Activated CD8-positive, alpha-beta memory T cell treated with anti-CD3 and anti-CD28 coated beads for 24 hours (primary cell): Measurements from ENCODE around the gene PDIA6.

Experiments
- DNase-seq: peaks from one replicate; pipeline ENCODE4 v3.0.0-alpha.2; 2020

Gene PDIA6, protein sequence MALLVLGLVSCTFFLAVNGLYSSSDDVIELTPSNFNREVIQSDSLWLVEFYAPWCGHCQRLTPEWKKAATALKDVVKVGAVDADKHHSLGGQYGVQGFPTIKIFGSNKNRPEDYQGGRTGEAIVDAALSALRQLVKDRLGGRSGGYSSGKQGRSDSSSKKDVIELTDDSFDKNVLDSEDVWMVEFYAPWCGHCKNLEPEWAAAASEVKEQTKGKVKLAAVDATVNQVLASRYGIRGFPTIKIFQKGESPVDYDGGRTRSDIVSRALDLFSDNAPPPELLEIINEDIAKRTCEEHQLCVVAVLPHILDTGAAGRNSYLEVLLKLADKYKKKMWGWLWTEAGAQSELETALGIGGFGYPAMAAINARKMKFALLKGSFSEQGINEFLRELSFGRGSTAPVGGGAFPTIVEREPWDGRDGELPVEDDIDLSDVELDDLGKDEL

DNA sequence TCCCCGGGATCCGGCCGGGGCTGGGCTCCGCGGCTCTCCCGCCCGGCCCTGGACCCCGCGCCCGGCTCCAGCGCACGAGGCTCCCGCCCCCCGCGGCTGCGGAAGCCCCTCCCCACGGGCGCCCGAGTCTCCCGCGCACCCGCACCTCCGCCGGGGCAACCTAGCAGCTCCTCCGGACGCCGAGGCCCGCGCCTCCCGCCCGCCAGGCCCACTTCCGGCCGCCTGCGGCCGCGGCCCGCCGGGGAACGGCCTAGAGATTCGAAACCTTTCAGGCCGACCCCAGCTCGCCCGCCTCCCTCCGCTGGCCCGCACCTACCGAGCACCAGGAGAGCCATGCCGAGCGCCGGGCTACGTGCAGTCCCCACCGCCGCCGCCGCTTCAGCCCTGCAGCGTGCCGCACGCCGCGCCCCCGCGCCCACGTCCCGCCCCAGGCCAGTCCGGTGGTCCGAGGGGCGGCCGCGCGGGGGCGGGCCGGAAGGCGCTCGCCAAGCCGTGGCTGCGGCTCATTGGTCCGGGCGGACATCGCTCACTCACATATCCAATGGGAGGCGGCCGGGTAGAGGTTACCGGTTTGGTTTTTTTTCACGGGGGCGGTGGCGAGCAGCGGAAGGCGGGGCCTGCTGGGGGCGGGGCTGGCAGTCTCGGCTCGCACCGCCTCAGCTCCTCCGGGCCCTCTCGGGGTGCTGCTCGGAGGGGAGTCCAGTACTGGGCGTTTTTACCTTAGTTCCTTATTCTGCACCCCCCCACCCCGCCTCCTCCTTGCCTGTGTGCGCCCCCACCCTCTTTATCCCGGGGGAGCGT lies at the start of gene PDIA6:
Gene PDIA6 (minus strand): TSS at position 424 of the 801 bp plus-strand sequence. CDS start 89 bp downstream, at position 335.
- DNase-seq, result peak; percentile 98

DNA sequence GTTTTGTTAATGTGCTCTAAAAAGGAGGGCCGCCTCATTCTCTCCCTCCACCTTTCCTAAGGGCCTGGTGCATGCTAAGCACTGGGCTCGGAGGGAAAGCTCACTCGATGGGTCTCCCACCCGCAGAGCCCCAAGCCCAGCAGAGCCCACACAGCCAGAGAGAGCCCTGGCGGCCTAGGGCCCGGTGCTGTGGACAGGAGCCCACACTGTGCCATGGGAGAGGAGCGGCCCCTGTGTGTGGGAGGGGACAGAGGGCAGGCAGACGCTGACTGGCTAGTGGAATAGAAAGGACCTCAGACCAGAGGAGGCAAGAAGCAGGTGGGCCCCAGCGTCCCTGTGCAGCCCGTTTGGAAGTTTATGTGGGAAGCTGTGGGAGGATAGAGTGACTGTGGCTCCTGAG lies 49.7 kb upstream of the PDIA6 start:
- no peak for DNase-seq

DNA sequence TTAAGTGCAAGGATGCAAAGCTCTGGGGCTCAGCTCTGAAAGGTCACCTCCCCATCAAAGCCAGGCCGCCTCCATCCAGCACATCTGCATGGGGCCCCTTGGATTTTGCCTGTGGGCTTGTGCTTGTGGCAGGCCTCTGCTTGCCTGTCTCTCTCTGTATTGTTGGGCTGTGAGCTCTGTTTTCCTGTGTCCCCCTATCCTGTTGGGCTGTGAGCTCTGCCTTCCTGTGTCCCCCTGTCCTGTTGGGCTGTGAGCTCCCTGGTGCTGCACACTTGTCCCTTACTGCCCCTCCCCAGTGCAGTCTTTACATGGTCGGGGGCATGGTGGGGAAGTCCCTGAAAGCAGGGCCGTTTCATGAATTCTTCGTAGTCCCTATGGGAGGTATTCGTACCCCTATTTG lies 49.2 kb upstream of the PDIA6 start:
- DNase-seq, result no peak

DNA sequence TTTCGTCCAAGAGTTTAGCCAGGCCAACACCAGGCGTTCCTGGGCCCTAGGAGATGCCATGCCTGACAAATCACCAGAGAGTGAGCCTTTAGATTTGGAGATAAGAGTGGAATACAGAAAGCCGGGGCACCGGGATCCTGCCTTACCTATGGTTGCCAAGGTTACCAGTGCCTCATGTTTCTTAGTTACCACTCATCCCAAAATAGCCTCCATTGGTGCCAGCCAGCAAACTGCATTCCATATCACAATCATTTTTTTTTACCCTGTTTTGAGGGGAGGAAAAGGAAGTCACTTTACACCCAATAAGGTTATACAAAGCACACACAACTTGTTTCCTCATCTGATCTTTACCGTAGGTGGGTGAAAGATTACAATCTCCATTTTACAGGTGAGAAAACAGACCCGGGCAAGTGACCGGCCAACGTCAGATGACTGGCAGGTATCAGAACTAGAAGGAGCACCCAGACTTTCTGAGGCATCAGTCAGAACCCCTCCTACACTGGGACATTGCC lies 48.3 kb upstream of the PDIA6 start:
- DNase-seq, result no peak

DNA sequence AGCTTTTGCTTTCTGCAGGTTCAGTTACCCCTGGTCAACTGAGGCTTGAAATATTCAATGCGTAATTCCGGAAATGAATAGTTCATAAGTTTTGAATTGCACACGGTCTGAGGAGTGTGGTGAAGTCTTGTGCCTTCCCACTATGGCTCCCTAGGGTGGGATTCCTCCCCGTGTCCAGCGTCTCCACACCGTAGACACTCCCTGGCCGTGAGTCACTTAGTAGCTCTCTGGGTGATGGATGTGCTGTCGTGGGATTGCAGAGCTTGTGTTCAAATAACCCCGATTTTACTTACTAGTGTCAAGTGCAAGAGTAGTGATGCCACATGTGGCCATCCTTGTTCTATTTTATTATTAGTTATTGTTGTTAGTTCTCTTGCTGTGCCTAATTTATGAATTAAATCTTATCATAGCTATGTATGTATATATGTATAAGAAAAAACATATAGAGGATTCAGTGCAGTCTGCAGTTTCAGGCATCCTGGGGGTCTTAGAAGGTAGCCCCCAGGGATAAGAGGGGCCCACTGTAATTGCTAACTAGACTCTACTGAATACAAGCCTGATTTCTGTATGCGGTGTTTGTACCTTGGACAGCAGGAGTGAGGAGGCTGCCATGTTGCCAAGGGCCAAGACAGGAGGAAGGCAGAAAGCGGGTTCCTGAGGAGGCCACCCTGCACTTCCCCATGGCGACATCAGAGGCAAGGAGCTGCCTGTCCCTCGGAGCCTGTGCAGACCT lies 47.7 kb upstream of the PDIA6 start:
- no peak for DNase-seq

DNA sequence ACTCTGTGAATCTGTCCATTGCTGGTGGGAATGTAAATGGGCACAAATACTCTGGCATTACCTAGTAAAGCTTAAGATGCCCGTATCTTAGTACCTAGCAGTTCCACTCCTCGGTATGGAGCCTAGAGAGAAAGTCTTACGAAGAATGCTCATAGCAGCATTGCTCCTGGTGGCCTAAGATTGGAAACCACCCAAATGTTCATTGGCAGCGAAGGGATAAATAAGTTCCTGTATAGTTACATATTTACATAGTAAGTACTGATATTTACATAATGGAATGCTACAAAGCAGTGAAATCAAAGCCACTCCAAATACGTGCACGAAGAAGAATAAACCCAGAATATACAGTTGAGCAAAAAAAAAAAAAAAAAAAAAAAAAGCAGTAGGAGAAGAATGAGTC lies 46.7 kb upstream of the PDIA6 start:
- DNase-seq, result no peak

DNA sequence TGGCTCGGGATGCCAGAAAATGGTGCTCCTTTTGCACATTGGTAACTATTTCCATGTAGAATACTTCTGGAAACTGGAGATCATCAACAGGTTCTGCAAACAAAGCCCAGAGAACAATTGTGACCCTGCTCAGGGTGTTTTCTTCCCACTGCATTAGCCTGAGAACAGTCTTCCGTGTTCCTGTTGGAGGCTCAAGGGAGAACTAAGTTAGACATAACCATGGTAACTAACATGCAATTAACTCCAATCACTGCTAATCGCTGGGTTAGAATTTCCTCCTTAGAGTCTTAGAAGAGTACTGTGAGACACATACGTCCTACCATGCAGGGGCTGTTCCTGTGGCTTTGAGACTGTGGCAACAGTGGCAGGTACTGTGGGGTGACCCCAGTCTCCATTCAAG lies 36.0 kb upstream of the PDIA6 start:
- DNase-seq, result no peak

DNA sequence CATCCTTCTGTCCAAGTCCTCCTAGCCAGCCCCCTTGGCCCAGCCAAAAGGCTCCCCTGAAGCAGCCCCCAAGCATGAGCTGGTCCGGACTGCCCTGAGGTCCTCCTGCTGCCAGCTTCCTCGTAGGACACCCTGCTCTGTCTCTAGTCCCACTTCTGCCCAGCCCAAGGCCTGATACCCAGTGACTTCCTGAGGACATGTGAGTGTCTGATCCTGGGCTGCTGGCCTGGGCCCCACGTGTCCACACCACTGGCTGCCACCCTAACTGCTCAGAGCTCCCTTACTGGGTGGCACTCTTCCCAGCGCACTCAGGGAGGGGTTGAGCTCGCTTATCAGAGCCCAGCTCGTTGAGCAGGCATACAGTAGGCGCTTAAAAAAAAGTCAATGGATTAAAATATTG lies 34.4 kb upstream of the PDIA6 start:
- no peak for DNase-seq

DNA sequence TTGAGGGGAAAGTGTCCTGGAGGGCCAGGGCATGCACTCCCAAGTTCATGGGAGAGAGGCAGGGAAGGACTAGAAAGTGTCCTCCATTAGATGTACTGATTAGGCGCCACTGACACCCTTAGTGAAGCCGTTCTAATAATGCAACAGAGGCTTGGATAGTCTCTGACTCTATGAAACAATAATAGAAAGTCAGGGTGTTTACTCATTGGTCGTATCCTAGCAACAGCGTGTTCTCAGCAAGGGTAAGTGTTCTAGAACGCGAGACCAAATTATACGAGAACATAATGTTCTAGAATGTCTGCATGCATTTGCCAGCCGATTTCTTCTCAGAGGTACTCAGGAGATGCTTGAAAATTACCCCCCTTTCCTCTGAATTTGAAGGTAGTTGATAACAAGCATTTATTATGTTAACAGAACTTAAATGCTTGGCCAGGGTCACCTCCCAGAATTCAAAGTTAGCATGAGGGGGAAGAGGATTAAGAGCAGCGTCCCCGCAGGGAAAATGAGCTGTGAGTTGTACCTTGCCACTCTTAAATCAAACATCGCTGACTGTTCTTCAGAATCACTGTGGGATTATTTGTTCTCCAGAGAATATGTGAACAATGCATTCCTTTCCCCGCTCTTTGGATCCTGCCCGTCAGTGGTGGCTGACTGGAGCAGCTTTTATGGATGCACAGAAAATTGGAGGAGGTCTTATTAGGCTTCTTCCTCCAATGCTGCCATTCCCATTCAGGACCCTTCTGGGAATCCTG lies 33.7 kb upstream of the PDIA6 start:
- no peak for DNase-seq

DNA sequence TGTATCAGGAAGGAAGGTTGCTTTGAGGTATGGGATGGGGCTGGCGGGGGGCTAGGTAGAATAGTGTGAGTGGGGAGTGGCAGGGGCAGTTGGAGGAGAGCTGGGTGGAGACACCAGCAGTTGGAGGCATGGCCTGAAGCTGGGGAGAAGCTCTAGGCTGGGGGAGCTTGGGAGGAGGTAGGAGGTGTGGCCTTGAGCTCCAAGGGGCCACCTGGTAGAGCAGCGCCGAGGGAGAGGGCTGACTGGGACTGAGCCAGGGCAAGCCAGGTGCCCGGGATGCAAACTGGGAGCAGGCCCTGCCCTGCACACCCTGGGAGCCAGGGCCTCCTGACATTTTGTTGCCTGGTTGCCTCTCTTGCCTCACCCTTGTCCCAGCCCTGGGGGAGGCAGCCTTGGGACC lies 33.1 kb upstream of the PDIA6 start:
- DNase-seq, result no peak

DNA sequence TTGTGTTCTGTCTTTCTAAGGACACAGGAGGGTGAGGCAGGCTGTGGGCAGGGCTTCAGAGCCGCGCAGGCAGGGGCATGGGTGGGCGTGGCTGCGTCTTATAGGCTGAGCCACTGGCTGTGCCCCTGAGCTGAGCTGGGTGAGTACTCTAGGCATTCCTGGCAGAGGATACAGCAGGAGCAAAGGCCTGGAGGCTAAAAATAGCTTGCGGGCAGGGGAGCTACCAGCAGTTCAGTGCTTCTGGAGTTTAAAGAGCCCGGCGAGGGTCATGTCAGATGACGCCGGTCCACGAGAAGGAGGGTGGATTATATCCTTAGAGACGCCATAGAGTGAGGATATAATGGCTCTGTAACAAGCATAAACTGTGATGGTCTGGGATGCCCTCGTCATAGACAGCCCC lies 31.5 kb upstream of the PDIA6 start:
- no peak for DNase-seq

DNA sequence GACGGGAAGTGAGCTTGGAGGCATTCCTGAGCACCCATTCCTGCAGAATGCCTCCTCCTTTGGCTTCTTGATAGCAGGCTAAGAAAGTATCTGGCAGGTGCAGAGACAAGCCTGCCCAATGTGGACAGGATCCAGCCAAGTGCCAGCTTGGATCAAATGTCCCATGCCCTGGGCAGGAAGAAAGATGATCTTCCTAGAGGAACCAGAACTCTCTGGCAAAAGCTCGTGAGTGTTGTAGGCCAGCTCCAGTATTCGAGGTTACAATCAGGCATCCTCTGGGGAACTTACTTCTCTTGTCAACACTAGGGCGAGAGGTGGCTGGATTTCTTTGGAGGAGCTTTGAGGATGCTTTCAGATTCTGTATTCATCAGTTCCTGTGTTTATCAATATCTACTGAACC lies 29.9 kb upstream of the PDIA6 start:
- no peak for DNase-seq

DNA sequence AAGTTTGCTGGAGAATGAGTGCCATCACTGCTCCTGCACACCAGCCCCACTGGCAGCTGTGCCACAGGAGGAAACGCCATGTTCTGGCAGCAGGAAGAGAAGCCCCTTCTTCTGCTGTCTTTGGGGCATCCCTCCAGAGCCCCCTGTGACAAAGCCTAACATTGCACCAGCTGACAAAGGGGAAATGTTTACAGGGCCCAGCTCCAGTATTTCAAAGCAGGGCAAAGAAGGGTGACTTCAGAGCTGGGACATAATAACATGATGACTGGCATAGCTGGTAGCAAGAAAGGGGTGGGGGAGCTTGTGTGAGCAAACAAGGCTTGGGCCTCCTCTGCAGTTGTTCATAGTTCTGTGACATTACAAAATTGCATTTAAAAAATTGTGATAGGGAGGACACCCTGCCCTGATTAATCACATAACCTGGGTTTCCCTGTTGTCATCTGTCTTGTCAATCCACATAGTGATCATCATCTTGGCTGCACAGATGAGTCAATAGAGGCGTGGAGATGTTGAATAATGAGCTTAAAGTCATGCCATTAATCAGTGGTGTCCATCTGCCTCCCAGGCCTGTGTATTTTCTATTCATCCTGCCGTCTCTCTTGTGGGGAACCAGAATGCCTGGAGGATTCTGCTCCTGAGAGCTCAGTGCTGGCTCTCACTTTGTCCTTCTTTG lies 29.1 kb upstream of the PDIA6 start:
- no peak for DNase-seq

DNA sequence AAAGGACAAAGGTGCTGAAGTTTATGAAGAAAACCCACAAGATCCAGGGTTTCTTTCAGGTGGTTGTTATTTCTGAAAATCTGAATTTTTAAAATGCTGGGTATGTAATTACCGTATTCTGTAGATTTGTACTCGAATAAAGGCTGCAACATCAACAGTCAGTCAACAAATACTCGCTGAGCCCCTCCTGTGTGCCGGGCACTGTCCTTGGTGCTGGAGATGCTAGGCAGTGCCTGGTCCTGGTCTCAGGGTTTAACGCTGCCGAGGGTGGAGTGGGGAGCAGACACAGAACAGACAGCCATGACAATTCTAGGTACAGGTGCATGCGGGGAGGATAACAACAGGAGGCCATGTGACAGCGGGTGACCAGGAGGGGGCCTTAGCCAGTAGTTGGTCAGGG lies 27.2 kb upstream of the PDIA6 start:
- no peak for DNase-seq

DNA sequence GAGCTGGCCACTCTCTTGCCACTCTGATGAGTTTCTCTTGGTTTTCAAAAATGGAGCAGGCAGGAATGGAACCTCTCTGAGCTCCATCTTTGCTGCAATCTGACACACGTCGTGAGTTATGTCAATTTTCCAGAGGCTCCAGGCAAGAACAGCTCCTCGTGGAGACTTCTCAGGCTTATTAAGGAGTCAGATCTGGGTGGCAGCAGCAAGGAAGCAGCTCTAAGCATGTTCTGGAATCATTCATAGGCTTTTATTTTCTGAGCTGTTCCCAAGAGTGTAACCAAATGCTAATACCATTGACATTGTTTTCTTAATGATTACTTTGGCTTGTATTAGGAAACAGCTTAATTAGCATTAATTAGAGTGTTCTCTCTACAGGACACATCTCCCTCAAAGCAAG lies 26.1 kb upstream of the PDIA6 start:
- DNase-seq, result no peak

DNA sequence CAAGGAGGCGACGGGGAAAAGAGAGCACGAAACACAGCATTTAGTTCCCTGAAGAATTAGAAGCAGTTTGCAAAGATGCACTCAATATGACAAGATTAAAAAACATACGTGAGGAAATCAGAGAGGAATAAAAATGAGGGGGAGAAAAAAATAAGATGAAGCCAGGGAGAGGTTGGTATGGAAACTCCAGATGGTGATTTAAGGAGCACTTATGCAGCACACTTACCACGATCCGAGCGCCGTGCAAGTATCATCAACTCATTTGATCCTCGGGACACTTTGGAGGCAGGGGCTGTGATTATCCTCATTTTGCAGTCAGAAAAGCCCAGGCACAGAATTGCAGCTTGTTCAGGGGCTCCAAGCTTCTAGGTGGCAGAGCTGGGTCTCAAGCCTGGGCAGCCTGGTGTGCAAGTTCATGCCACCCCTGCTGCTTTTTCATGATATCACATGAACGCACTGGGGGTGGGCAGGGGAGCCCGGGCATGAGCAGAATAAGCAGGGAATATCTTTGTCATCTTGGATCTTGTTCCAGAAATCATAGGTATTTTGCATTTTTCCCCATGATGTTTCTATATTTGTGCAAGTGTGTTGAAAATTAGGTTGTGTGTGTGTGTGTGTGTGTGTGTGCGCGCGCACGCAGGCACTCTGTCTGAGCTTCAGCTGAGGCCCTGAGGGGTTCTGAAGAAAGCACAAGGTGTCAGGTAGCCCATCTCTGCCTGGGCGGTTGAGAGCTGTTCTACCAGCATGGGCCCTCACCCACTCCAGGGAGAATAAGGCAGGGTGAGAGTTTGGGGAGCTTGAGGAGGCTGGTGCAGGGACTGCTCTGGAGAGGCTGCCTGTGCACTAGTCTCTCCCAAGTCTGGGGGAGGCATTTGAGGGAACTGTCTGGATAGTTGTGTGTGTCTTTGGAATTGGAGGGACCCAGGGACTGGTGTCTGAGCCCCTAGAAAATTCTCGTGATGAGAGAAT lies 25.0 kb upstream of the PDIA6 start:
- no peak for DNase-seq

DNA sequence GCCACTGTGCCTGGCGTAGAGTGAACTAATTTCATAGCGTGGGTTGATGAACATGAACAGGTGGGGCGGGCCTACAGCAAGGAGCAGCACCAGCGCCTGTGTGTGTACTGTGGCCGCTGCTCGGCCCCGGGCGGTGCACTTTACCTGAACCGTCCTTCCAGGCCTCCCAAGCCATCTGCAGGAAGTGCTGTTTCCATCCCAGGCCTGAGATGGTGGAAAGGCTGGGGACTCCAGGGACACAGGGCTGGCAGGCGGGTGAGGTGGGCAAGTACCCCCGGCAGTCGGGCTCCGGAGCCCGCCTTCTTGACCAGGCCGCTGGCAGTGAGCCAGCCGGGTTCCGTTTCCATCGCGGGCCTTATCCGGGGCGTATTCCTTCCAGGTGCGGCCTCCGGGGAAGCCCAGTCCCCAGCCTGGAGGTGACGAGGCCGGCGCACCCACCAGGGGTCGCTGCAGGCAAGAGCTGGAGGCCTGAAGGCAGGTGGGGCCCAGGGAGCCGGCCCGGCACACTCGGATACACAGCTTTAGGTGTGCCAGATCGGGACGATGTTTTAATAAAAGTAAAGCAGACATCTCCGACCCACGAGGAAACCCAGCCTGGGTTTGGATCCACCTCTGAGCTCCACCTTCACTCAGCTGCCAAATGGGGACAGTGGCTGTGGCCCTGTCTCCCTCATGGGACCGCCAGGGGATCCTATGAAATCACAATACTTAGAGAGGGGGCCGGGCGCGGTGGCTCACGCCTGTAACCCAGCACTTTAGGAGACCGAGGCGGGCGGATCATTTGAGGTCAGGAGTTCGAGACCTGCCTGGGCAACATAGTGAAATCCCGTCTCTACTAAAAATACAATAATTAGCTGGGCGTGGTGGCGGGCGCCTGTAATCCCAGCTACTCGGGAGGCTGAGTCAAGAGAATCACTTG lies 22.7 kb upstream of the PDIA6 start:
- DNase-seq, result peak; percentile 91

DNA sequence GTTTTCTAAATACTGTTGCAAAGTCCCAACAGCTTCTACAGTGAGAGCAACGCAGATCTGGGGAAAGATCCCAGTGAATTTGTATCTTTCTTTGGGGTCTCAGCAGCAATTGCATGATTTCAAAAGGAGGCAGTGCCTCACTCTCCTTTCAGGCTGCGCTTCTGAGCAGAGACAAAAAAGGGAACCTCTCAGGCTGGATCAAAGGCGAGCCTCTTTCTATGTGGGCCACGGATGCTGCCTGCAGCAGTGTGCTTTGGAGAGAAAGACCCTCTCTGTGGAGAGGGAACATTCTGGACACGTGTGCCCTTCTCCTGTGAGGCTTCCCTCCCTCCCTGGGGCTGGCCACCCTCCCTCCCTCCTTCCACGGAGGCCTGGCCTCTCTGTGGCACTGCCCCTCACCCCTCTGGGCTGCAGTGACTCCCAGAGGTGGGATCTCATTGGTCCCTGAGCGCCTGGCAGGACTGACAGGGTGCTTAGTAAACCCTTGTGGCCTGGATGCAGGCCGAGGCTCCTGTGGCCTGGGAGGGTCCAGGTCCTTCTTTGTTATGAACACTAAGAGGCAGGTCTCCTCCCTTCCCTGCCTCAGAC lies 21.6 kb upstream of the PDIA6 start:
- no peak for DNase-seq

DNA sequence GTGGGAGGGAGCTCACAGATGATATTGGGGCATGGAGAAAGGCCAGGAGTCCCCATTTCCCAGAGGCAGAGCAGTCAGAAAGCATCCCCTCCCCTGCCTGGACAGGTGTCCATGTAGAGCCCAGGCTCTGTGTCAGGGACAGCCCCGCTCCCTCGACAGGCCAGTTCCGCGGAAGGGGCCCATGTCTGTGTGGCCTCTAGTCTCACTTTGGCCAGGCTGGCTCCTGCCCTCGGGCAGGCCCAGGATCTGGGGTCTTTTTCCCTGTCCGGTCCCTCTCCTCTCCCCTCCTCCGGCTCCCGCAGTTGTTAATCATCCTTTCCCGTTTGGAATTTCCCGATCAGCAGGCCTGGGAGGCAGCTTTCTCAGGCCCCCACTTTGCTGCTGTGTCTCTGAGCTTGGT lies 20.4 kb upstream of the PDIA6 start:
- DNase-seq, result no peak
